PFSK-1 (cell line): ENCODE measurements around the gene ZNF618.

Experiments
- FOXP2 ChIP-seq: optimal IDR thresholded peaks from 2 replicates; pipeline ENCODE3; 2011; ENCODE audit warnings: borderline replicate concordance, control low read depth, inconsistent platforms; ENCODE audit not compliant: insufficient read depth; ENCODE audit errors: extremely low read length, extremely low read depth
- POLR2AphosphoS5 ChIP-seq: IDR thresholded peaks from 2 replicates; pipeline ENCODE4 v1.6.1; 2012; ENCODE audit warnings: low read depth, mild to moderate bottlenecking, control low read depth, low read length, moderate library complexity
- SIN3A ChIP-seq: IDR thresholded peaks from 2 replicates; pipeline ENCODE4 v1.6.1; 2012; ENCODE audit warnings: mild to moderate bottlenecking, low read length, moderate library complexity, borderline replicate concordance; ENCODE audit not compliant: insufficient read depth
- TAF1 ChIP-seq: IDR thresholded peaks from 2 replicates; pipeline ENCODE4 v1.6.1; 2012; ENCODE audit warnings: low read length, control low read depth, borderline replicate concordance; ENCODE audit not compliant: insufficient read depth
- TF ChIP-seq, protein P1 (sequence below), 2 experiments: IDR thresholded peaks; 2 replicates each; pipeline versions ENCODE4 v1.6.1 to v1.8.0; 2011 to 2012; ENCODE audit warnings: low read depth in 2 of 2, low read length in 2 of 2, control low read depth in 1 of 2, inconsistent platforms in 1 of 2, mild to moderate bottlenecking in 1 of 2, moderate library complexity in 1 of 2; ENCODE audit not compliant: insufficient read depth in 1 of 2

ZNF618 gene

DNA sequence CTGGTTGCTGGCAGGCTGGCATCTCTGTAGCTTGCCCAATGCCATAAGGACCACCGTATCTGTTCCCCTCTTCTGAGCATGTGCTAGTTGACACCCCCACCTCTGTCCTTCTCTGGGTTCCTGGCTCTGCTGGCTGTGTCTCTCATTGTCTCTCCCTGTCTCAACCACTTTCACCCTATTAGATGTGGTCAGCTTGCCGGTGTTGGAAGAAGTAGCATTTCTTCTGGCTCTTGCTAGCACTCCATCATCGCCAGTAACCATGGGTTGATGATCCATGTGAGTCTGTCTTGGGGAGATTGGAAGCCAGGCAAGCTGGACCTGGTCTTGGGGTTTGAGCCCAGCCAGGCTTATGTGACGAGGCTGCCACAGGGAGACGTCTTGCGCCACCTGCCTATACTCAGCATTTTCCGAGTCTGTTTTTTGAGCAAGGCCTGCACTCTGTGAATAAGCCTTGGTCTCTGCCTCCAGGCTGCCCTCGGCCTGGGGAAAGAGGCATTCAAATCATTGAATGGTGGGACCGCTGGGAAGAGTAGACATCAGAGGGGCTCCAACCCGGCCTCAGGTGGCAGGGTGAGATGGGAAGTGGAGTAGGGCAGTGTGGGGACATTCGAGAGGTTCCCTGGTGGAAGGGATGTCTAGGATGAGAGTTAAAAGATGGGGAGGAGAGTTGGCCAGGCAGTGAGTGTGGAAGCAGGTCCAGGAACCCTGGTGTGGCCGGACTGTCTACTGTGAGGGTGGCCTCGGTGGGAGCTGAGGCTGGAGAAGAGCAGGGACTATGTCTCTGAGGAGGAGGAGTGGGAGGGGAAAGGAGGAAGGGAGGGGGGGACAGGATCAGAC is 74.3 kb downstream of the ZNF618 start:
- TF ChIP-seq TAF1 (no peak), FOXP2 (no peak)

DNA sequence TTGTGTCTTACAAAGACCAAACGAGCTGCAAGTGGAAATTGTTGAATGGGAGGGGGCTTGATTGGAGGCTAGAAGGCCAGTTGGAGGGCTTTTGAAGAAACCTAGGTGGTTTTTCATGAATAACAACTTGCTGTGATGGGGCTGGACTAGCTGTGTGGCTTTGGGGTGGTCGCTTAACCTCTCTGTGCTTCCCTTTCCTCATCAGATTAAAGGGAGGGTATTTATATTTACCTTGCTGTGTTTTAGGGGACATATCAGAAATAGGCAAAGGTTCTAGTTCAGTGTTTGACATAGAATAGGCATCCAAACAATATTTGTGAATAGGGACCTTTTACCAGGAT is 74.9 kb downstream of the ZNF618 start:
- TF ChIP-seq, protein P1, sequence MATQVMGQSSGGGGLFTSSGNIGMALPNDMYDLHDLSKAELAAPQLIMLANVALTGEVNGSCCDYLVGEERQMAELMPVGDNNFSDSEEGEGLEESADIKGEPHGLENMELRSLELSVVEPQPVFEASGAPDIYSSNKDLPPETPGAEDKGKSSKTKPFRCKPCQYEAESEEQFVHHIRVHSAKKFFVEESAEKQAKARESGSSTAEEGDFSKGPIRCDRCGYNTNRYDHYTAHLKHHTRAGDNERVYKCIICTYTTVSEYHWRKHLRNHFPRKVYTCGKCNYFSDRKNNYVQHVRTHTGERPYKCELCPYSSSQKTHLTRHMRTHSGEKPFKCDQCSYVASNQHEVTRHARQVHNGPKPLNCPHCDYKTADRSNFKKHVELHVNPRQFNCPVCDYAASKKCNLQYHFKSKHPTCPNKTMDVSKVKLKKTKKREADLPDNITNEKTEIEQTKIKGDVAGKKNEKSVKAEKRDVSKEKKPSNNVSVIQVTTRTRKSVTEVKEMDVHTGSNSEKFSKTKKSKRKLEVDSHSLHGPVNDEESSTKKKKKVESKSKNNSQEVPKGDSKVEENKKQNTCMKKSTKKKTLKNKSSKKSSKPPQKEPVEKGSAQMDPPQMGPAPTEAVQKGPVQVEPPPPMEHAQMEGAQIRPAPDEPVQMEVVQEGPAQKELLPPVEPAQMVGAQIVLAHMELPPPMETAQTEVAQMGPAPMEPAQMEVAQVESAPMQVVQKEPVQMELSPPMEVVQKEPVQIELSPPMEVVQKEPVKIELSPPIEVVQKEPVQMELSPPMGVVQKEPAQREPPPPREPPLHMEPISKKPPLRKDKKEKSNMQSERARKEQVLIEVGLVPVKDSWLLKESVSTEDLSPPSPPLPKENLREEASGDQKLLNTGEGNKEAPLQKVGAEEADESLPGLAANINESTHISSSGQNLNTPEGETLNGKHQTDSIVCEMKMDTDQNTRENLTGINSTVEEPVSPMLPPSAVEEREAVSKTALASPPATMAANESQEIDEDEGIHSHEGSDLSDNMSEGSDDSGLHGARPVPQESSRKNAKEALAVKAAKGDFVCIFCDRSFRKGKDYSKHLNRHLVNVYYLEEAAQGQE (IDR thresholded peaks at IDR 0.05; ENCODE audit: insufficient read depth in 1 of 2, low read depth in 2 of 2, low read length in 2 of 2) = no peak
- TF ChIP-seq SIN3A (no peak), FOXP2 (no peak), TAF1 (no peak), POLR2AphosphoS5 (no peak)

DNA sequence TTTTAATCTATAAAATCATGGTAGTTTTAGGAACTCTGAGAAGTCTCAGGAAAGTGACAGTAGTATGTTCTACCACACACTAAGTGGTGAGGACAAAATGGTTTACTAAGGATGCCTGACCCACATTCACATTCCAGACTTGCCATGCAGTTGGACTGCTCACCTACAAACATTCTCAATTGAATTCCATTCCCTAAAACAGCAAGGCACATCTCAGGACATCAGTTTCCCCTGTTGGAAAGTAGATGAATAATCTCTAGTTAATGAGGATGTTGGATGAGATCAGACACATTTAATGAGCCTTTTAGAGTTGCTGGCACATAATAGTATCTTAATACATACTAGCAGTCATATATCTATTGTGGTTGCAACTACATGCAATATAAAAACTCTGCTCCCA is 76.6 kb downstream of the ZNF618 start:
- TF ChIP-seq POLR2AphosphoS5 (no peak), SIN3A (no peak), FOXP2 (no peak), TAF1 (no peak)
- TF ChIP-seq, protein P1 (IDR thresholded peaks at IDR 0.05; ENCODE audit: insufficient read depth in 1 of 2, low read depth in 2 of 2, low read length in 2 of 2) = no peak

DNA sequence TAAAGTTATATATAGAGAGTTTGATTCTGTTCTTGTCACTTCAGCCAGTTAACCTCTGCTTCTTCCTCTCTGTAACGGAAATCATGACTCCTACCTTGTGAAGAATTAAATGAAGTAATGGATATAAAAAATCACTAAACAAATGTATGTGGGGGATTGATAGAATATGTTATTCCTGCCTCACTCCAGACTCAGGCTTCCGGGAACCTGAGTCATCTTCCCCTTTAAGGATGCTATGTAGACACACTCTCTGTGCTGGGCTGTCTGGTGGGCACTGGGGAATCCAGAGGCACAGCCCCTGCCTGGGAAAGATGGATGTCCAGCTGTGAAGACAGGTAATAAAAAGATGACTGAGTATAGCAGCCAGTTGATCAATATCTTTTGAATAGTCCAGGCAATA is 77.4 kb downstream of the ZNF618 start:
- no peak for TF ChIP-seq TAF1
- no peak for TF ChIP-seq POLR2AphosphoS5
- TF ChIP-seq, protein P1 (IDR thresholded peaks at IDR 0.05; ENCODE audit: insufficient read depth in 1 of 2, low read depth in 2 of 2, low read length in 2 of 2) = no peak
- TF ChIP-seq SIN3A = no peak
- no peak for TF ChIP-seq FOXP2

DNA sequence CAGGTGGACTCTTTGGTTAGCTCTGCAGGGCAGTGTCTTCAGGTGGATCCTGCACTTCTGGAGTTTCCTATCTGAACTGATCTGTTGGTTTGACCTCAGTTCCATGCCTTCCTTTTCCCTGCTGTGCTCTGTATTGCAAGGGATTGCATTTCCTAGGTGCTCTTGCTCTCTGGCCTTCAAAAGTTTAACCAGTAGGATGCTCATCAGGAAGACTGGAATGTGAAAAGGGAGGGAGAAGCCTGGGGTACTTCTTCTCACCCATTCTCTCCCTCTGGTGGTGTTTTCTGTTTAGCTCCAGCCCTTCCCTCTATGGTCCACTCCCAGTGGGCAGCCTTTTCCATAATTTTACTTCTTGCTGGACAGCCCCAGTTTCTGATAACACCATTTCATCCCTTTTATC is 78.5 kb downstream of the ZNF618 start:
- TF ChIP-seq SIN3A (no peak), POLR2AphosphoS5 (no peak), FOXP2 (no peak), TAF1 (no peak)
- TF ChIP-seq, protein P1 (IDR thresholded peaks at IDR 0.05; ENCODE audit: insufficient read depth in 1 of 2, low read depth in 2 of 2, low read length in 2 of 2) = no peak
